IgD-negative memory B cell (primary cell): ENCODE results near the gene KCNIP4. TPM values are rescaled to one million over a fixed set of nuclear protein-coding genes. Genes with fewer than 3 reads are reported as not detected.
"Not testable (repeated sequence)": the region's sequence is repeated elsewhere in the genome, so short reads cannot be mapped to it uniquely, and the experiment has no call there.

Source experiments
- H3K27ac Mint-ChIP-seq, 3 donors: one replicate each; pipeline ENCODE4 v1.8.0; 2020 to 2022; ENCODE audit warnings: mild to moderate bottlenecking in 3 of 3, mixed read lengths in 3 of 3, moderate library complexity in 1 of 3
- H3K27me3 Mint-ChIP-seq: one replicate; pipeline ENCODE4 v1.8.0; 2021; ENCODE audit warnings: mixed read lengths
- H3K36me3 Mint-ChIP-seq: one replicate; pipeline ENCODE4 v1.8.0; 2020; ENCODE audit warnings: mild to moderate bottlenecking, mixed read lengths
- H3K4me1 Mint-ChIP-seq, 3 donors: one replicate each; pipeline ENCODE4 v1.8.0; 2020 to 2022; ENCODE audit warnings: mixed read lengths in 3 of 3, mild to moderate bottlenecking in 1 of 3
- H3K4me3 Mint-ChIP-seq, 4 donors: one replicate each; pipeline ENCODE4 v1.8.0; 2020 to 2022; ENCODE audit warnings: mild to moderate bottlenecking in 4 of 4, mixed read lengths in 4 of 4, moderate library complexity in 3 of 4
- H3K9me3 Mint-ChIP-seq, 3 donors: one replicate each; pipeline ENCODE4 v1.8.0; 2020 to 2021; ENCODE audit warnings: mixed read lengths in 3 of 3, mild to moderate bottlenecking in 1 of 3
- polyA plus RNA-seq: library from polyadenylated mRNA; unstranded; fragments of 300-500 nt; fragmentation: Illumina TruSeq; gene quantifications from one replicate; pipeline ENCODE4 v1.2.3, GENCODE V29; 2021

Gene KCNIP4
- polyA plus RNA-seq, 1 donor from 2014 or later: 0.10 TPM

GRCh38 chr4:21384609-21385008 is 564.0 kb downstream of the KCNIP4 start:
- Mint-ChIP-seq H3K27ac (no peak overlapping the region), H3K4me3 (no peak overlapping the region), H3K9me3 (peaks cover 5 to 16% (median 6%) of the 10 kb centered on the region in 3 donors), H3K4me1 (no peaks in the 10 kb centered on the region), H3K36me3 (no peaks in the 10 kb centered on the region), H3K27me3 (no peaks in the 10 kb centered on the region)

- Mint-ChIP-seq H3K36me3 (no peaks in the 10 kb centered on the region), H3K9me3 (peaks cover 7 to 24% (median 9%) of the 10 kb centered on the region in 3 donors), H3K27ac (no peak overlapping the region), H3K27me3 (no peaks in the 10 kb centered on the region), H3K4me3 (no peak overlapping the region), H3K4me1 (no peaks in the 10 kb centered on the region)
Measured at GRCh38 chr4:21380861-21381260, 567.7 kb downstream of the KCNIP4 start.

- H3K36me3 Mint-ChIP-seq: no peaks in the 10 kb centered on the region
- no peaks in the 10 kb centered on the region for H3K27me3 Mint-ChIP-seq
- no peaks in the 10 kb centered on the region for H3K4me1 Mint-ChIP-seq
- H3K9me3 Mint-ChIP-seq: peaks cover 8 to 20% (median 10%) of the 10 kb centered on the region in 3 donors
- no peak overlapping the region for H3K27ac Mint-ChIP-seq
- no peak overlapping the region for H3K4me3 Mint-ChIP-seq
Measured at GRCh38 chr4:21377046-21377445, 571.5 kb downstream of the KCNIP4 start.

- Mint-ChIP-seq H3K36me3 (no peaks in the 10 kb centered on the region), H3K4me1 (no peaks in the 10 kb centered on the region), H3K9me3 (peaks cover 8 to 17% (median 8%) of the 10 kb centered on the region in 3 donors), H3K4me3 (no peak overlapping the region), H3K27me3 (no peaks in the 10 kb centered on the region), H3K27ac (no peak overlapping the region)
Measured at GRCh38 chr4:21376176-21376575, 572.4 kb downstream of the KCNIP4 start.

GRCh38 chr4:21374641-21375368 is 573.8 kb downstream of the KCNIP4 start:
- peaks cover 3% of the 10 kb centered on the region for H3K36me3 Mint-ChIP-seq
- no peak overlapping the region for H3K27ac Mint-ChIP-seq
- no peak overlapping the region for H3K4me3 Mint-ChIP-seq
- peaks cover 8 to 17% (median 8%) of the 10 kb centered on the region in 3 donors for H3K9me3 Mint-ChIP-seq
- no peaks in the 10 kb centered on the region for H3K27me3 Mint-ChIP-seq
- no peaks in the 10 kb centered on the region for H3K4me1 Mint-ChIP-seq

- Mint-ChIP-seq H3K27ac (no peak overlapping the region), H3K27me3 (no peaks in the 10 kb centered on the region), H3K9me3 (no peaks in the 10 kb centered on the region), H3K36me3 (peaks cover 3% of the 10 kb centered on the region), H3K4me1 (peaks cover 0 to 1% (median 0%) of the 10 kb centered on the region in 3 donors), H3K4me3 (no peak overlapping the region)
Measured at GRCh38 chr4:21367567-21367966, 581.0 kb downstream of the KCNIP4 start.

- Mint-ChIP-seq H3K4me3 (no peak overlapping the region), H3K27ac (no peak overlapping the region), H3K9me3 (peaks cover 0 to 2% (median 0%) of the 10 kb centered on the region in 3 donors), H3K27me3 (no peaks in the 10 kb centered on the region), H3K36me3 (peaks cover 3% of the 10 kb centered on the region), H3K4me1 (peaks cover 0 to 1% (median 0%) of the 10 kb centered on the region in 3 donors)
Measured at GRCh38 chr4:21366840-21367239, 581.7 kb downstream of the KCNIP4 start.

- peaks cover 0 to 1% (median 0%) of the 10 kb centered on the region in 3 donors for H3K4me1 Mint-ChIP-seq
- H3K27me3 Mint-ChIP-seq: no peaks in the 10 kb centered on the region
- no peak overlapping the region for H3K4me3 Mint-ChIP-seq
- peaks cover 0 to 2% (median 0%) of the 10 kb centered on the region in 3 donors for H3K9me3 Mint-ChIP-seq
- no peak overlapping the region for H3K27ac Mint-ChIP-seq
- peaks cover 3% of the 10 kb centered on the region for H3K36me3 Mint-ChIP-seq
Measured at GRCh38 chr4:21366312-21366711, 582.3 kb downstream of the KCNIP4 start.

GRCh38 chr4:21363701-21364100 is 584.9 kb downstream of the KCNIP4 start:
- Mint-ChIP-seq H3K4me1 (peaks cover 0 to 1% (median 0%) of the 10 kb centered on the region in 3 donors), H3K27me3 (no peaks in the 10 kb centered on the region), H3K9me3 (peaks cover 0 to 2% (median 0%) of the 10 kb centered on the region in 3 donors), H3K4me3 (no peak overlapping the region), H3K27ac (no peak overlapping the region), H3K36me3 (no peaks in the 10 kb centered on the region)

GRCh38 chr4:21352354-21352753 is 596.2 kb downstream of the KCNIP4 start:
- H3K9me3 Mint-ChIP-seq: peaks cover 0 to 20% (median 12%) of the 10 kb centered on the region in 3 donors
- not testable (repeated sequence) for H3K27ac Mint-ChIP-seq, H3K36me3 Mint-ChIP-seq, H3K4me1 Mint-ChIP-seq, H3K4me3 Mint-ChIP-seq, H3K27me3 Mint-ChIP-seq

- Mint-ChIP-seq H3K27me3 (no peaks in the 10 kb centered on the region), H3K9me3 (peaks cover 0 to 15% (median 1%) of the 10 kb centered on the region in 3 donors), H3K4me1 (no peaks in the 10 kb centered on the region), H3K27ac (no peak overlapping the region), H3K36me3 (no peaks in the 10 kb centered on the region), H3K4me3 (no peak overlapping the region)
Measured at GRCh38 chr4:21347142-21347541, 601.4 kb downstream of the KCNIP4 start.

GRCh38 chr4:21327976-21328700 is 620.4 kb downstream of the KCNIP4 start:
- H3K27me3 Mint-ChIP-seq: no peaks in the 10 kb centered on the region
- no peaks in the 10 kb centered on the region for H3K4me1 Mint-ChIP-seq
- no peaks in the 10 kb centered on the region for H3K36me3 Mint-ChIP-seq
- peaks cover 5 to 34% (median 6%) of the 10 kb centered on the region in 3 donors for H3K9me3 Mint-ChIP-seq
- no peak overlapping the region for H3K4me3 Mint-ChIP-seq
- no peak overlapping the region for H3K27ac Mint-ChIP-seq

- no peaks in the 10 kb centered on the region for H3K36me3 Mint-ChIP-seq
- H3K27me3 Mint-ChIP-seq: no peaks in the 10 kb centered on the region
- H3K27ac Mint-ChIP-seq: no peak overlapping the region
- H3K4me1 Mint-ChIP-seq: no peaks in the 10 kb centered on the region
- peaks cover 1 to 21% (median 3%) of the 10 kb centered on the region in 3 donors for H3K9me3 Mint-ChIP-seq
- H3K4me3 Mint-ChIP-seq: no peak overlapping the region
Measured at GRCh38 chr4:21320034-21320433, 628.5 kb downstream of the KCNIP4 start.

- Mint-ChIP-seq H3K27me3 (peaks cover 8% of the 10 kb centered on the region), H3K9me3 (peaks cover 3 to 7% (median 4%) of the 10 kb centered on the region in 3 donors), H3K4me1 (no peaks in the 10 kb centered on the region), H3K4me3 (no peak overlapping the region), H3K27ac (no peak overlapping the region), H3K36me3 (peaks cover 2% of the 10 kb centered on the region)
Measured at GRCh38 chr4:21307709-21308108, 640.9 kb downstream of the KCNIP4 start.

GRCh38 chr4:21304540-21304887 is 644.1 kb downstream of the KCNIP4 start:
- Mint-ChIP-seq H3K27me3 (peaks cover 8% of the 10 kb centered on the region), H3K4me1 (no peaks in the 10 kb centered on the region), H3K27ac (no peak overlapping the region), H3K36me3 (peaks cover 2% of the 10 kb centered on the region), H3K9me3 (peaks cover 0 to 4% (median 2%) of the 10 kb centered on the region in 3 donors), H3K4me3 (no peak overlapping the region)
